GM12865 (cell line): Measurements from ENCODE around the gene SNX32.

Source experiments
- DNase-seq: peaks from one replicate; pipeline ENCODE4 v3.0.0; 2010; ENCODE audit warnings: low read depth
- H3K4me3 ChIP-seq: 2 replicates; pipeline ENCODE4 v1.5.1; 2011; ENCODE audit warnings: mild to moderate bottlenecking, low read depth, low read length, control low read depth
- CTCF ChIP-seq: IDR thresholded peaks from 2 replicates; pipeline ENCODE4 v1.5.1; 2011; ENCODE audit warnings: low read length, control low read depth, low read depth, inconsistent platforms; ENCODE audit not compliant: insufficient read depth; ENCODE audit errors: missing control alignments

Gene SNX32

GRCh38 chr11:65862941-65863888 lies 29.5 kb downstream of the SNX32 start:
- no peak for TF ChIP-seq CTCF
- no peak overlapping the region for H3K4me3 ChIP-seq
- DNase-seq = peak; percentile 2

- H3K4me3 ChIP-seq = no peak overlapping the region
- TF ChIP-seq CTCF = no peak
- peak; percentile 5 for DNase-seq
These were observed 30.3 kb downstream of the SNX32 start for GRCh38 chr11:65863889-65864705.

- no peak overlapping the region for H3K4me3 ChIP-seq
- no peak for TF ChIP-seq CTCF
- peak; percentile 1 for DNase-seq
These were observed 31.1 kb downstream of the SNX32 start for GRCh38 chr11:65864706-65865471.

- no peak for TF ChIP-seq CTCF
- peak; percentile 1 for DNase-seq
- H3K4me3 ChIP-seq = no peak overlapping the region
These were observed 31.9 kb downstream of the SNX32 start for GRCh38 chr11:65865550-65866172.

- no peak for DNase-seq
- H3K4me3 ChIP-seq = no peak overlapping the region
- no peak for TF ChIP-seq CTCF
These were observed 32.9 kb downstream of the SNX32 start for GRCh38 chr11:65866509-65867283.
